Measurements from ENCODE around the gene SHISA6.

DNA sequence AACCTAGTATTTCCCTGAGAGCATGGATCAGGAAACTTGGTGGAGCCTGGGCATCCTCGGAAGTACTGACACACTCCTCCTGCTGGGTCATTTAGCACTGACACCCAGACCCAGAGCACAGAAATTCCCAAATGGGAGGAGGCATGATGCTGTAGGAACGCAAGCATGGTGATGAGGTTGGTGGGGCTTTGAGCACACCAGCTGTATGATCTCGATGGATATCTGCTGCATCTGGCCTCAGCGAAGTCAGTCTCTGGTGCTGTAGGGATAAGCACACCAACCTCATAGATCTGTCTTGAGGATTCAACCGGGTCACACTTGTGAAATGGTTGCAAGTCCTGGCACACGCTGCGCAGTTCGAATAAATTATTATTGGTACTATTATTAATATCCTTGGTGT lies 52.5 kb downstream of the SHISA6 start:
- TF ChIP-seq, protein P1, sequence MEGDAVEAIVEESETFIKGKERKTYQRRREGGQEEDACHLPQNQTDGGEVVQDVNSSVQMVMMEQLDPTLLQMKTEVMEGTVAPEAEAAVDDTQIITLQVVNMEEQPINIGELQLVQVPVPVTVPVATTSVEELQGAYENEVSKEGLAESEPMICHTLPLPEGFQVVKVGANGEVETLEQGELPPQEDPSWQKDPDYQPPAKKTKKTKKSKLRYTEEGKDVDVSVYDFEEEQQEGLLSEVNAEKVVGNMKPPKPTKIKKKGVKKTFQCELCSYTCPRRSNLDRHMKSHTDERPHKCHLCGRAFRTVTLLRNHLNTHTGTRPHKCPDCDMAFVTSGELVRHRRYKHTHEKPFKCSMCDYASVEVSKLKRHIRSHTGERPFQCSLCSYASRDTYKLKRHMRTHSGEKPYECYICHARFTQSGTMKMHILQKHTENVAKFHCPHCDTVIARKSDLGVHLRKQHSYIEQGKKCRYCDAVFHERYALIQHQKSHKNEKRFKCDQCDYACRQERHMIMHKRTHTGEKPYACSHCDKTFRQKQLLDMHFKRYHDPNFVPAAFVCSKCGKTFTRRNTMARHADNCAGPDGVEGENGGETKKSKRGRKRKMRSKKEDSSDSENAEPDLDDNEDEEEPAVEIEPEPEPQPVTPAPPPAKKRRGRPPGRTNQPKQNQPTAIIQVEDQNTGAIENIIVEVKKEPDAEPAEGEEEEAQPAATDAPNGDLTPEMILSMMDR (IDR thresholded peaks at IDR 0.05) = no peak
- TF ChIP-seq POLR2A (IDR thresholded peaks at IDR 0.05) = no peak
